Stimulated activated CD8-positive, alpha-beta memory T cell treated with anti-CD3 and anti-CD28 coated beads, Interleukin-15, amount 100 ng/mL, for 24 hours (primary cell): ENCODE results near the gene UBTF.

Experiments used
- DNase-seq: peaks from one replicate; pipeline ENCODE4 v3.0.0-alpha.2; 2020; ENCODE audit warnings: low read depth

UBTF gene

GRCh38 chr17:44219616-44220212 is at the start of gene UBTF:
Gene UBTF (minus strand): TSS chr17:44219675. CDS start chr17:44218229, 1,446 bp downstream.
- no peak for DNase-seq

DNA sequence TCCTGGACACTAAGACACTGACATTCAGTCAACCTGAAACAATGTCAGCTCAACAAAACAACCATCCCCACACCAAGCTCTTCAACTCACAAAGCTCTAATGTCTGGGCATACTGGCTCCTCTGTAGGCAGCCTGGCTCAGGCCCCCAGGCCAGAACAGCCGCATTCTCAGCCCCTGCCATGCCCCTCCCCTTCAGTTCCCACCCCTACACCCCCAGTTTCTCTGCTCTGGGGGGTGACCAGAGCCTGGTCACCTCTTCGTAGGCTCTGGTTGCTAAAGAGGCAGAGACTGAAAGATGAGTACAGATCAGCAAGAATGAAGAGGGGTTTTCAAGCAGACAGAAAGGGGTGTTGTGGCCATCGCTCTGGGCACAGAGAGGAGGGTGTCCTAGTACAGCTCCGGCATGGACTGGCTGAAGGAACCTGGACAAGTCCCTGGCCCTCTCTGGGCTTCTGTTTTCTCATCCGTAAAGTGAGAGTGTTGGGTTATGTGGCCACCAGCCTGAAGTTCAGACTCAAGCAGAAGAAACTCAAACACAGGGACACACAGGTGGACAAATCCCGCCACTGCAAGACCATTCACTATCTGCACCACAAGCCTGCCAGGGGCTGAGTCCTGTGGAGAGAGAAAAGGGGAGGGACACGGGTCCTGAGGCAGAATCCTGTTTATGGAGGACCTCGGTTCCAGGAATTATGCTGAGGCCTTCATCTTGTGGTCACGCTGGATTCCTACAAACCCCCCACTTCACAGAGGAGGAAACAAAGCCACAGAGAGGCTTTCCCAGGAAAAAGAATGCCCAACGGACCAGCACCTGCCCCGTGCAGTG is 49.4 kb upstream of the UBTF start:
- DNase-seq = no peak

GRCh38 chr17:44267818-44268490 is 48.5 kb upstream of the UBTF start, which contains the start of gene SLC4A1:
Gene SLC4A1 (minus strand): TSS chr17:44268135. CDS start chr17:44262866, 5,269 bp downstream.
- no peak for DNase-seq

DNA sequence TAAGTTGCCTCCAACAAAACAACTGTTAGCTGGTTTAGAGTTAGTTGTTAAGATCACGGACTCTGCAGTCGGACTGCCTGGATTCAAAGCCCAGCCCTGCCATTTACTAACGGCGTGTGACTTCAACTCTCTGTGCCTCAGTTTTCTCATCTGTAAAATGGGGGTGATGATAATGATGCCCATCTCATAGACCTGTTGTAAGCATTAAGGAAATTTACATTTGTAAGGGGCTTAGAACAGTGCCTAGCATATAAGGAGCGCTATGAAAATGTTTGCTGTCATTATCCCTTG is 47.6 kb upstream of the UBTF start:
- DNase-seq = no peak

GRCh38 chr17:44266402-44267164 is 47.1 kb upstream of the UBTF start:
- DNase-seq = no peak

GRCh38 chr17:44263345-44263902 is 43.9 kb upstream of the UBTF start:
- no peak for DNase-seq

DNA sequence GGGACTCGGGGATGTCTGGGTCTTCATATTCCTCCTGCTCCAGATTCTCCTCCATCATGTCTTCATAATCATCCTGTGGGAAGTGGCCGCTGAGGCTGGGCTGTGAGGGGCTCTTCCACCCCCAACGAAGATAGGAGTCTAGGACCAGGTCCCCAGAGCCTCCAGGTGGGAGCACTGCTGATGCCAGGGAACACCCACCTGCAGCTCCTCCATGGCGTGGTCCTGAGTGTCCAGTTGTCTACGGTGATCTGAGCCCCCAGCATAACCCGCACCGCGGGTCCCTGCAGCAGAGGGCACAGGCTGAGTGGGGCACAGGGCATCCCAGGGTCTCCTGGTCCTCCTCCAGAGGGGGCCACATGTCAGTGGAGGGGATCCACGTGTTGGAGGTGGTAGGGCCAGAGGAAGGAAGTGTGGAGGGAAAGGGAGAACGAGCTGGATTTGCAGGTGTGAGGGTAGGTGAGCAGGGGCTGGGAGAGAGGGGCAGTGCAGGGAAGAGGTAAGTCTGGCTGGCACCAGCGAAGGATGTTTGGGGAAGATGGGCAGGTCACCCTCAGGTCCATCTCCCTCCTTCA is 43.3 kb upstream of the UBTF start:
- DNase-seq = no peak

DNA sequence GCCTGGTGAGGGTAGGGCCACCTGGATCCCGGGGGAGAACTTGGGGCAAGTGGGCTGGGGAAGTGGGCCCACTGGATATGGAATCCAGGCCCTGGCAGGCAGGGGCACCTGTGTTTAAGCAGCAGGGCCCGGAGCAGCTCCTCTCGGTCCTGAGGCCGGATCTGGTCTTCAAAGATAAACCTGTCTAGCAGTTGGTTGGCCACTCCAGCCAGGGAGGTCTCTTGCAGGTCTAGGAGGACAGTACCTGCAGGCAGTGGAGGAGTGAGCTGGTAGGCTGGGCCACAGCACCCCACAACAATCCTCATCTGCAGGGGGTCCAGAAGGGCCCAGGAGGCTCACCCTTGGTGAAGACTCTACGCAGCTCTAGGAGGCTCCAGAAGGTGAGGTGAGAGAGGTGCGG is 40.8 kb upstream of the UBTF start:
- DNase-seq = no peak

DNA sequence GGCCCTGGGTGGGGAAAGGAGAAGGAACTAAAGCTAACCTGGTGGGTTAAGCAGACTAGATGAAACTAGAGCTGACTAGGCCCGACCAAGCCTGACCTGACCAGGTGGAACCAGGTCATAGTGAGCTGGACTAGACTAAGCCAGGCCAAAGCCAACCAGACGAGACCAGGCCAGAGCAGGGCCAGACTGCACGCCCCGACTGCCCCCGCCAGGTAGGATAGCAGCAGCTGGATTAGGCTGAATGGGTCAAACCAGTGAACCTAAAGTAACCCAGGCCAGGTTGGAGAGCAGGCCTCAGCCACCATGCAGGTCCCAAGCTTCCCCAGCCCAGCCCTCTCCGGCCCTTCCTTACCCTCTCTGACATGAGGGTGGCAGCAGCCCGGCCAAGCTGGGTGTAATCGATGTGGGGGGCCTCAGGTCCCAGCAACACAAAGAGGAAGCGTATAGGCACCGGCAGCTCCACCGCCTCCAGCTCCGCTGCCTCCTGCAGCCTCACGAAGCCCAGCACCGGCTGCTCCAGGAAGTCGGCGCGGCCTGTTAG is 39.4 kb upstream of the UBTF start:
- no peak for DNase-seq

DNA sequence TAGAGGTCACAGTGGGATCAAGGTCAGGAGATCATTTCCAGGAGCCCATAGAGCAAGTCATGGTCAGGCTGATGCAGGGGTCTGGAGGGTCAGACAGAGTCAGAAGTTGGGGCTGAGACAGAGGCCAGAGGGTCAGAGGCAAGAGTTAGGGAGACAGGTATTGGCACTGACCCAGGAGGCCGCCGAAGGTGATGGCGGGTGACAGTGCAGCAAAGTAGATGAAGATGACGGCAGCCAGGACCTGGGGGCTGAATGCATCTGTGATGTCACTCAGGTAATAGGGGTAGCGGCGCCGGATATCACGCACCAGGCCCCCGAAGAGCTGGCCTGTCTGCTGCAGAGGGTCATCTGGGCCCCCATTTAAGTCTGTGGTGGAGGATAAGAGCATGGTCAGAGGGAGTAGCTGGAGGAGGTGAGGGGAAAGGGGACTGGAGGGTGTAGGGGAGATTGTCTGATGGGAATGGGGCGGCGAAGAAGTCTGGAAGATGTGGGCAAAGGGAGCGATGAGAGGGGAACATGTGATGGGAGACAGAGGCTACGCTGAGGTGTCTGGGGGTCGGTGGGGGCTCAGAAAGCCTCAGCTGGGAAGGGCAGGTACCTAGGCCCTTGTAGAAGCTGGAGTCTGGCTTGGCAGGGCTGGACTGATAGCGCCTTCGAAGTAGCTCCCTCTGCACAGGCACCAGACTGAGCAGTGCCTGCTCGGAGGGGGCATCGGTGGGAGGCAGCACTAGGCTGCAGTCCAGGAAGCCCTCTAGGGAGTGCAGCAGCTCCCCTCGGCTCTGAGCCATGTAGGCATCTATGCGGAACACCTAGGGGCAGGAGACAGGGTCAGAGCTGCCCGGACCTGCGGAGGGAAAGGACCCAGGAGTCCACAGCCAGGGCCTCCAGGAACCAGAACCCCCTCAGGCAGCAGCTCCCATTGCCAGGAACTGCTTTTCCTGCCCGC is 38.6 kb upstream of the UBTF start:
- DNase-seq = no peak

DNA sequence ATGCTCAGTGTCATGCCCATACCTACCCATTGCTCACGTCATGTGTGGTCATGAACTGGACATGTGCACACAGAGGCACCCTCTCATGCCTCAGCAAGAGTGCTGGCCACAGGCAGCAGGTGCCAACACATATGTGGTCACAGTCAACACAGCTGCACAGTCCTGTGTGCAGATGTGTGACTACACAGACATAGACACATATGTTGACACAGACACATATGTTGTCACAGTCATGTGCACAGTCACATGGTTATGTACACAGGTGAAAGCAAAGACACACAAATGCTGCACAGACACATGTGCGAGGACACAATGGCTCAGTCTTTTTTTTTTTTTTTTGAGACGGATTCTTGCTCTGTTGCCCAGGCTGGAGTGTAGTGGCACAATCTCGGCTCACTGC is 37.2 kb upstream of the UBTF start:
- no peak for DNase-seq

DNA sequence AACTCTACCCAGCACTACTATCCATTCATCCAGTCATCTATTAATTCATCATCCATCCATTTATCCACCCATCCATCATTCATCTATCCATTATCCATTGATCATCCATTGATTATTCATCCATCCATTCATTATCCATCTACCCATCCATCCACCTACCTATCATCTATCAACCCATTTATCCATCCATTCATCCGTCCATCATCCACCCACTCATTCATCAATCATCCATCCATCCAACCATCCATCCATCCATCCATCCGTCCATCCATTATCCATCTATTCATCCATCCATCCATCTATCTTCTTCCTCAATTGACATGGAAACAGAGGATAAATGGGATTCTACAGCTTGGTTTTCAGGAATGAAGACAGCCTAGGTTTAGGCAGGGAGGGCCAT is 36.4 kb upstream of the UBTF start:
- DNase-seq = no peak

- no peak for DNase-seq
Observed at GRCh38 chr17:44254361-44255095, 35.1 kb upstream of the UBTF start.

DNA sequence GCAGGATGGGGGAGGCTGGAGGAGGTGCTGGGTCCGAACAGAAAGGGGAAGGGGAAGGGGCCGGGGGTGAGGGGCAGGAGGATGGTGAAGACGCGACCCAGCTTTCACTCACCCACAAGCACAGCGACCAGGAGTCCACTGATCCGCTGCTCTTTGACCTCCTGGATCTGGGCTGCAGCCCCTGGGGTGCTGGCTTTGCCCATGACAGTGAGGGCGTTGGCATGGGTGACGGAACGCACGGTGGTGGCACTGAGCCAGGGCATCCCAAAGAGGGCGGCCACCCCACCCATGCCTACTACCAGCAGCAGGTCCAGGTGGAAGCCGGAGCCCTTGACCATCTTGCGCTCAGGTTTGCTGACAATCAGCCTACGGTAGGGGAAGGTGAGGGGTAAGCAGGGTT is 33.5 kb upstream of the UBTF start:
- DNase-seq = no peak

GRCh38 chr17:44251062-44251461 is 31.6 kb upstream of the UBTF start:
- no peak for DNase-seq

- DNase-seq = no peak
Observed at GRCh38 chr17:44249501-44250246, 30.2 kb upstream of the UBTF start.

GRCh38 chr17:44247876-44248736 is 28.6 kb upstream of the UBTF start:
- DNase-seq = no peak

DNA sequence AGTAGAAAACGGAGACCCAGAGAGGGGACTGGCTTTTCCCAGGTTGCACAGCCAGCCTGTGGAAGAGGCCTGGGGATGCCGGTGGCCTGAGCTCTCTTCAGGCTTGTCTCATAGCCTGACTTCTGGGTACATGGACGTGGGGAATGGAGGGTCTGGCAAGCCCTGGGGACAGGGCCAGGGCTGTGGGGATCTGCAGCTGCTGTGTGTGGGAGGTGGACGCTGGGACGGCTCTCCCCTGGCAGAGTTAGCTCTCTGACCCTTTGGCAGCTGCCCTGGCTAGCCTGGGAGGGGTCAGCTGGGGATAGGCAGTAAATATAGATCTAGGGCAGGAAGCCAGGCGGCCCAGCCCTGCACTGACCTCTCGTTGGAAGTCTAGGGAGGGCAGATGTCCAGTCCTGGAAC is 28.0 kb upstream of the UBTF start:
- DNase-seq = no peak
